H1 (cell line): Measurements from ENCODE around the gene CXXC5.

Source experiments
- POLR2A ChIP-seq, 2 experiments: IDR thresholded peaks; 1 replicate in 1 of 2; 2 replicates in 1 of 2; pipeline ENCODE4 v1.6.1; 2011; ENCODE audit warnings: low read depth in 2 of 2, low read length in 2 of 2, mild to moderate bottlenecking in 2 of 2; ENCODE audit errors: control extremely low read depth in 1 of 2
- TAF1 ChIP-seq: IDR thresholded peaks from 2 replicates; pipeline ENCODE4 v1.6.1; 2011; ENCODE audit warnings: mild to moderate bottlenecking, low read depth, low read length
- TF ChIP-seq, protein P1 (sequence below), 3 experiments: IDR thresholded peaks; 1 replicate in 2 of 3; 2 replicates in 1 of 3; pipeline versions ENCODE4 v1.5.1 to v1.6.1; 2011; ENCODE audit warnings: low read length in 3 of 3, mild to moderate bottlenecking in 3 of 3, inconsistent platforms in 2 of 3, low read depth in 1 of 3, moderate library complexity in 1 of 3; ENCODE audit not compliant: insufficient read depth in 1 of 3; ENCODE audit errors: control extremely low read depth in 1 of 3

DNA sequence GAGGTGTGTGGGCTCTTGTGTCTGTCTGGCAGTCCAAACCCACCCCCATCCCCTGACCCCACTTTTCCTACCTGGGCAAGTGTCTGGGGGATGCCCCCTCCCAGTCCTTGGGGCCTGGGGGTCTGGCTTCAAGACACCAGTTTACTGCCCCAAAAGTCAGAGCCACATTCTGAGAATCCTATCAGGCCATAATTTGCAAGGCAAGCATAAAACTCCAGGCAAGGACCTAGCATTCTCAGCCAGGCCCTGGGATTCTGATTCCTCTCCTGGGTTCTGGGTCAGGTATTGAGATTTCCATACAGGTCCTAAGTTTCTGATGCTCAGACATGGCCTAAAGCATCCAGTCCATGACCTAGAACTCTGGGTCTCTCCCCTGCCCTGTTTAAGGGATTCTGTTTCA lies 33.3 kb downstream of the CXXC5 start:
- no peak for TF ChIP-seq TAF1
- TF ChIP-seq POLR2A (IDR thresholded peaks at IDR 0.05; ENCODE audit: control extremely low read depth in 1 of 2, low read depth in 2 of 2, low read length in 2 of 2): no peak
- TF ChIP-seq, protein P1, sequence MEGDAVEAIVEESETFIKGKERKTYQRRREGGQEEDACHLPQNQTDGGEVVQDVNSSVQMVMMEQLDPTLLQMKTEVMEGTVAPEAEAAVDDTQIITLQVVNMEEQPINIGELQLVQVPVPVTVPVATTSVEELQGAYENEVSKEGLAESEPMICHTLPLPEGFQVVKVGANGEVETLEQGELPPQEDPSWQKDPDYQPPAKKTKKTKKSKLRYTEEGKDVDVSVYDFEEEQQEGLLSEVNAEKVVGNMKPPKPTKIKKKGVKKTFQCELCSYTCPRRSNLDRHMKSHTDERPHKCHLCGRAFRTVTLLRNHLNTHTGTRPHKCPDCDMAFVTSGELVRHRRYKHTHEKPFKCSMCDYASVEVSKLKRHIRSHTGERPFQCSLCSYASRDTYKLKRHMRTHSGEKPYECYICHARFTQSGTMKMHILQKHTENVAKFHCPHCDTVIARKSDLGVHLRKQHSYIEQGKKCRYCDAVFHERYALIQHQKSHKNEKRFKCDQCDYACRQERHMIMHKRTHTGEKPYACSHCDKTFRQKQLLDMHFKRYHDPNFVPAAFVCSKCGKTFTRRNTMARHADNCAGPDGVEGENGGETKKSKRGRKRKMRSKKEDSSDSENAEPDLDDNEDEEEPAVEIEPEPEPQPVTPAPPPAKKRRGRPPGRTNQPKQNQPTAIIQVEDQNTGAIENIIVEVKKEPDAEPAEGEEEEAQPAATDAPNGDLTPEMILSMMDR (IDR thresholded peaks at IDR 0.05; ENCODE audit: control extremely low read depth in 1 of 3, insufficient read depth in 1 of 3, low read depth in 1 of 3, low read length in 3 of 3): no peak
